Fibroblast of lung (primary cell): ENCODE measurements around the gene HECTD4.

Experiments used
- EZH2 ChIP-seq: IDR thresholded peaks from 2 replicates; pipeline ENCODE4 v1.5.1; 2012; ENCODE audit warnings: low read length, control low read depth, mild to moderate bottlenecking; ENCODE audit errors: missing control alignments
- TF ChIP-seq, protein P1 (sequence below), 2 donors: IDR thresholded peaks in 1 of 2; conservative IDR thresholded peaks in 1 of 2; 1 replicate in 1 of 2; 2 replicates in 1 of 2; pipeline ENCODE4 v1.5.1; 2011 to 2012; ENCODE audit warnings: low read length in 2 of 2, control low read depth in 1 of 2, inconsistent platforms in 1 of 2, low read depth in 1 of 2, mild to moderate bottlenecking in 1 of 2

DNA sequence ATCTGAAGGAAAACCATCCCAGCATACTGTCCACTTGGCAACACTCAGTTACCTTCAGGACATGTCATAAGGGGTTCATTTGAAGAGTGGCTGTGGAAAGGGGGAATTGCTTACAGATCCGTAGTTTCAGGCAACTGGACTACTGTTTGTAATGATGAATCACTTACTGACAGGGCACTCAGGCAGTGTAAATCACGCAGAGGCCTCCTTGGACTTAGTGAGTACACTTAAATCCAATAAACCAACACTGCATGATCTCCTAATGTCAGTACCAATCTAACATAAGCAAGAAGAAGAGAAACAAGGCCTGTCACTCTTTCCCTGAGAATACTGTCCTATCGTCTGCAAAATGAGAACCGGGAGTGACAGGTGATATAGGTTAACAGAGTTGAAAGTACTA lies 152.1 kb downstream of the HECTD4 start:
- TF ChIP-seq, protein P1, sequence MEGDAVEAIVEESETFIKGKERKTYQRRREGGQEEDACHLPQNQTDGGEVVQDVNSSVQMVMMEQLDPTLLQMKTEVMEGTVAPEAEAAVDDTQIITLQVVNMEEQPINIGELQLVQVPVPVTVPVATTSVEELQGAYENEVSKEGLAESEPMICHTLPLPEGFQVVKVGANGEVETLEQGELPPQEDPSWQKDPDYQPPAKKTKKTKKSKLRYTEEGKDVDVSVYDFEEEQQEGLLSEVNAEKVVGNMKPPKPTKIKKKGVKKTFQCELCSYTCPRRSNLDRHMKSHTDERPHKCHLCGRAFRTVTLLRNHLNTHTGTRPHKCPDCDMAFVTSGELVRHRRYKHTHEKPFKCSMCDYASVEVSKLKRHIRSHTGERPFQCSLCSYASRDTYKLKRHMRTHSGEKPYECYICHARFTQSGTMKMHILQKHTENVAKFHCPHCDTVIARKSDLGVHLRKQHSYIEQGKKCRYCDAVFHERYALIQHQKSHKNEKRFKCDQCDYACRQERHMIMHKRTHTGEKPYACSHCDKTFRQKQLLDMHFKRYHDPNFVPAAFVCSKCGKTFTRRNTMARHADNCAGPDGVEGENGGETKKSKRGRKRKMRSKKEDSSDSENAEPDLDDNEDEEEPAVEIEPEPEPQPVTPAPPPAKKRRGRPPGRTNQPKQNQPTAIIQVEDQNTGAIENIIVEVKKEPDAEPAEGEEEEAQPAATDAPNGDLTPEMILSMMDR (conservative IDR thresholded peaks at IDR 0.05 in 1 of 2, IDR thresholded peaks at IDR 0.05 in 1 of 2; ENCODE audit: low read depth in 1 of 2, low read length in 2 of 2) = no peak
- TF ChIP-seq EZH2 = no peak
